Choroid plexus epithelial cell (primary cell): Measurements from ENCODE around the gene IRF9.

Source experiments
- DNase-seq: peaks from one replicate; pipeline ENCODE4 v3.0.0-alpha.2; 2010; ENCODE audit warnings: low read depth
- H3K4me3 ChIP-seq: 2 replicates; pipeline ENCODE4 v1.5.1; 2011; ENCODE audit warnings: low read depth, mild to moderate bottlenecking, control low read depth, low read length, moderate library complexity
- CTCF ChIP-seq: conservative IDR thresholded peaks from 2 replicates; pipeline ENCODE4 v1.5.1; 2011; ENCODE audit warnings: low read depth, mild to moderate bottlenecking, control low read depth, inconsistent platforms, low read length, moderate library complexity

The IRF9 gene

GRCh38 chr14:24126939-24127338, 34.1 kb upstream of the IRF9 start:
- DNase-seq = no peak
- H3K4me3 ChIP-seq = no peak overlapping the region
- TF ChIP-seq CTCF = no peak

- TF ChIP-seq CTCF = no peak
- H3K4me3 ChIP-seq = no peak overlapping the region
- no peak for DNase-seq
These were observed 33.4 kb upstream of the IRF9 start for GRCh38 chr14:24127673-24128072.

GRCh38 chr14:24129410-24129998, 31.6 kb upstream of the IRF9 start:
- TF ChIP-seq CTCF = no peak
- no peak for DNase-seq
- no peak overlapping the region for H3K4me3 ChIP-seq

GRCh38 chr14:24130380-24130716, 30.7 kb upstream of the IRF9 start, which contains the start of gene FITM1:
Gene FITM1, plus strand, starts transcription at chr14:24130659. Its CDS starts 905 bp downstream, at chr14:24131564.
- TF ChIP-seq CTCF = no peak
- no peak for DNase-seq
- H3K4me3 ChIP-seq = no peak within 1 kb of the TSS

GRCh38 chr14:24130717-24131548, 30.1 kb upstream of the IRF9 start:
- no peak overlapping the region for H3K4me3 ChIP-seq
- TF ChIP-seq CTCF = no peak
- no peak for DNase-seq

- no peak for DNase-seq
- no peak overlapping the region for H3K4me3 ChIP-seq
- no peak for TF ChIP-seq CTCF
These were observed 29.5 kb upstream of the IRF9 start for GRCh38 chr14:24131549-24131966.
